AG04450 (cell line): ENCODE data around the gene PTPN3. TPM values are rescaled to one million over a fixed set of nuclear protein-coding genes. Genes with fewer than 3 reads are reported as not detected.

Experiments used
- CTCF ChIA-PET: fragments of 300-600, 350-600 bp; formaldehyde crosslinking; extraction: SDS; loops from one replicate; lab custom pipeline; 2022; ENCODE audit warnings: antibody characterized with exemption, inconsistent platforms; lab: Charles Lee
- POLR2A ChIA-PET: fragments of 350-600 bp; formaldehyde crosslinking; extraction: SDS; loops from one replicate; lab custom pipeline; 2021; ENCODE audit warnings: antibody characterized with exemption, inconsistent platforms; lab: Yijun Ruan, JAX
- DNase-seq: peaks from one replicate; pipeline ENCODE4 v3.0.0-alpha.2; 2011; ENCODE audit warnings: low read depth, low spot score
- H3K27ac ChIP-seq: one replicate; pipeline ENCODE4 v1.5.1; 2012; ENCODE audit warnings: low read depth, low read length, control low read depth
- H3K27me3 ChIP-seq: one replicate; pipeline ENCODE4 v1.6.0; 2012; ENCODE audit warnings: low read length; ENCODE audit not compliant: control insufficient read depth, insufficient read depth
- H3K4me3 ChIP-seq: 2 replicates; pipeline ENCODE4 v1.5.1; 2011; ENCODE audit warnings: mild to moderate bottlenecking, low read depth, low read length, control low read depth
- H3K9me3 ChIP-seq: 2 replicates; pipeline ENCODE4 v1.5.1; 2012; ENCODE audit warnings: low read length; ENCODE audit not compliant: control insufficient read depth, insufficient read depth
- polyA plus RNA-seq: library from polyadenylated mRNA; depleted of rRNA; stranded (reverse); fragments of >200 nt; gene quantifications from 2 replicates; pipeline ENCODE4 v1.2.3, GENCODE V29; 2011
- TF ChIP-seq, protein P1 (sequence below): IDR thresholded peaks from 2 replicates; pipeline ENCODE4 v1.5.1; 2011; ENCODE audit warnings: low read depth, low read length, control low read depth, inconsistent platforms

Gene PTPN3
- polyA plus RNA-seq, 1 experiment = 1.4 TPM

DNA sequence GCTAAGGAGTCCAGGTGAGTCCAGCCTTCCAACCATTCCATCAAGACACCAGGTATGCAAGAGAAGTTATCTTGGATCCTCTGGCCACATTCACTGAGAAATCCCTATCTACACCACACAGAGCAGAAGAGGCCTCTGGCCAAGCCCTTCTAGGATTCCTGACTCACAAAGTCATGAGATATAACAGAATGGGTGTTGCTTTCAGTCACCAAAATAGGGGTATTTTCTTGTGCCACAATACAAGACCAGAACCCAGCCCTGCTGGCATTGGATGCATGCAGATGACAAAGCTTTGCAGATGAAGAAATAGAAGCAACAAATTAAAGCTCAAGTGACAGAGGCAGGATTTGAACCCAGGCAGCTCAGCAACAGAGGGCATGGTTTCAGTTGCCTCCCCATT, 73.5 kb downstream of the PTPN3 start:
- peaks cover 3% of the 10 kb centered on the region for H3K27me3 ChIP-seq
- CTCF ChIA-PET = interaction anchor here (1.0 to 1.5 kb wide), 3 partner anchors 13 to 45 kb away, joined by 5 to 7 read pairs (median 7); no protein-coding TSS in a partner anchor
- DNase-seq = no peak
- no peak overlapping the region for H3K4me3 ChIP-seq
- H3K9me3 ChIP-seq = no peaks in the 10 kb centered on the region
- POLR2A ChIA-PET = no interaction called here
- H3K27ac ChIP-seq = no peak overlapping the region
- TF ChIP-seq, protein P1, sequence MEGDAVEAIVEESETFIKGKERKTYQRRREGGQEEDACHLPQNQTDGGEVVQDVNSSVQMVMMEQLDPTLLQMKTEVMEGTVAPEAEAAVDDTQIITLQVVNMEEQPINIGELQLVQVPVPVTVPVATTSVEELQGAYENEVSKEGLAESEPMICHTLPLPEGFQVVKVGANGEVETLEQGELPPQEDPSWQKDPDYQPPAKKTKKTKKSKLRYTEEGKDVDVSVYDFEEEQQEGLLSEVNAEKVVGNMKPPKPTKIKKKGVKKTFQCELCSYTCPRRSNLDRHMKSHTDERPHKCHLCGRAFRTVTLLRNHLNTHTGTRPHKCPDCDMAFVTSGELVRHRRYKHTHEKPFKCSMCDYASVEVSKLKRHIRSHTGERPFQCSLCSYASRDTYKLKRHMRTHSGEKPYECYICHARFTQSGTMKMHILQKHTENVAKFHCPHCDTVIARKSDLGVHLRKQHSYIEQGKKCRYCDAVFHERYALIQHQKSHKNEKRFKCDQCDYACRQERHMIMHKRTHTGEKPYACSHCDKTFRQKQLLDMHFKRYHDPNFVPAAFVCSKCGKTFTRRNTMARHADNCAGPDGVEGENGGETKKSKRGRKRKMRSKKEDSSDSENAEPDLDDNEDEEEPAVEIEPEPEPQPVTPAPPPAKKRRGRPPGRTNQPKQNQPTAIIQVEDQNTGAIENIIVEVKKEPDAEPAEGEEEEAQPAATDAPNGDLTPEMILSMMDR = no peak

DNA sequence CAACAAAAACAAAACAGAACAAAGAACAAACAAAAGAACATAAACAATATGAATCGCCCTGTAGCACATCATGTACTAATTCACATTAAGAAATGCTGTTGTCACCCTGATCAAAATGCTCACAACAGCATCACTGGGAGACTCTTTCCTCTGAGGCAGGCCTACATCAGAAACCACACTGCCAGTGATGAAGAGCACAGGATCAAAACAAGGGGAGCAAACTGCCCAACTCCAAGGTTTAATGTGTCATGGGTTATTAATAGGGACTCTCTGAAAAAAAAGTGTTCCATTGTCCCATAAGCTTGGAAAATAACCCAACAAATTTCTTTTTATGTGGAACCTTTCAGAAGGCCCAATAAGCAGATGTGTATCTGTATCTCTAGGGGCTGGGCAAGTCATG, 74.2 kb downstream of the PTPN3 start:
- no peak for DNase-seq

DNA sequence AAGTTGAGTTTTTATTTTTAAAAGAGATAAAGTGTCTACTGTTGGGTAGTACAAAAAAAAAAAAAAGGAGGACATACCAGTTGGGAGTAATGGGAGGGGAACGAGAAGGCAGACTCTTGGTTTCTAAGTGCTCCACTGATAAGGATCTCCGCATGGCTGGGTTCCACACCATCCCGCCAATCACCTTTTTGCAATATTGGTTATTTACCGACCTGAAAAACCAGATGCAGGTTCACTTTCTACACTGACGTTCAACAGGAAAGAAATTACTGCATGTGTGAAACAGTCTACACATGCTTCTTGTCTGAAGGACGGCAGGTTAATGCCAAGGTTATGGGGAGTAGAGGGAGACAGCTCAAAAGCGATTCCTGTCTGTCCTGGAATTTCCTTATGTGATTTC, 75.5 kb downstream of the PTPN3 start:
- TF ChIP-seq, protein P1 = no peak
- Histone ChIP-seq H3K9me3 (no peaks in the 10 kb centered on the region), H3K27me3 (no peaks in the 10 kb centered on the region), H3K27ac (no peak overlapping the region), H3K4me3 (no peak overlapping the region)
- CTCF ChIA-PET = interaction anchor here (1.2 kb wide), 2 partner anchors 11 to 18 kb away, joined by 3 to 7 read pairs; no protein-coding TSS in a partner anchor
- POLR2A ChIA-PET = no interaction called here
- no peak for DNase-seq

More for the DNA sequence above, 74.2 kb downstream of the PTPN3 start:
- POLR2A ChIA-PET = no interaction called here
- CTCF ChIA-PET = no interaction called here
- no peak overlapping the region for H3K4me3 ChIP-seq
- H3K27ac ChIP-seq = no peak overlapping the region
- no peaks in the 10 kb centered on the region for H3K9me3 ChIP-seq
- TF ChIP-seq, protein P1 = no peak
- peaks cover 3% of the 10 kb centered on the region for H3K27me3 ChIP-seq

DNA sequence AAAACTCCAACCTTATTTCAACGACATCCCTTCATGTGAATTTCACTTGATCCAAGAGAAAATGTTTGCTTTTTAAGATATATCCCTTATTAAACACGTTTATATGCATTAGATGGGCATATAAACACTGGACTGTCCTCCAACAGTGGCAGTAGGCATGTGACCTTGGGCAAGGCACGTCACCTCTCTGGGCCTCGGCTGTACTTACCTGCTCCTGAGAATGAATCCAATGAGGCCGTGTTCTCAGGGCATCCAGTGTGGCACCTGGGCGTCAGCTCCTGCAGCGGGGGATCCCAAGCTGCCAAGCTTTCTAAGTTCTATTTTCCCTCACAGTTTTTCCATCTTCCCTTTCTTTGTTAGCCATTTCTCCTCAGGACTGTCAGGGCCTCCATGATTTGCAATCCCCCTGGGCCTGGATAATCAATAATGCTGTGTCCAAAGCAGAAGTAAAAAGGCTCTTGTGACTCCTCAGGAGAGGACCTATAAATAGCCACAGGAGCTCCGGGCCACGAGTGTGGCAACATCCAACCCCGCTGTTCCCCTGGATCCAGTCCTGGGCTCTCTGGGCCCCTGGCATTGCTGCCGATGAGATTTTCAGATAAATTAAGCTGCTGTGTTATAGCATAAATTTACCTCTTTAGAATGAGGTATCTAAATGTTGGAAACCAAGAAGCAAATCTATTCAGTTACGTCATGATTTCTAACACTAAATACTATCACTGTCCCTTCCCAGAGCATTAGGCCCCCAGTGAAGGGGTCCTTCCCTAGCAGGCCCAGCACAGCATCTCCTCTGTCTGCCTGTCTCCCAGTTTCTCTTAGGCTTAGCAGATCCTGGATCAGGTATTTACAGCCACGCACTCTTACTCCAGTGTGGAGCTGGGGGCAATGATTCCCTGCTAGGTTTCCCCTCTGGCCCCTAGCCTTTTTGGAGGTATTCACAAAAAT, 76.8 kb downstream of the PTPN3 start:
- CTCF ChIA-PET = interaction anchor here (1.2 to 3.0 kb wide), 3 partner anchors 10 to 19 kb away, joined by 3 to 8 read pairs (median 7); no protein-coding TSS in a partner anchor
- H3K27ac ChIP-seq = no peak overlapping the region
- H3K9me3 ChIP-seq = no peaks in the 10 kb centered on the region
- H3K27me3 ChIP-seq = no peaks in the 10 kb centered on the region
- POLR2A ChIA-PET = no interaction called here
- H3K4me3 ChIP-seq = no peak overlapping the region
- no peak for DNase-seq
- TF ChIP-seq, protein P1 = no peak

DNA sequence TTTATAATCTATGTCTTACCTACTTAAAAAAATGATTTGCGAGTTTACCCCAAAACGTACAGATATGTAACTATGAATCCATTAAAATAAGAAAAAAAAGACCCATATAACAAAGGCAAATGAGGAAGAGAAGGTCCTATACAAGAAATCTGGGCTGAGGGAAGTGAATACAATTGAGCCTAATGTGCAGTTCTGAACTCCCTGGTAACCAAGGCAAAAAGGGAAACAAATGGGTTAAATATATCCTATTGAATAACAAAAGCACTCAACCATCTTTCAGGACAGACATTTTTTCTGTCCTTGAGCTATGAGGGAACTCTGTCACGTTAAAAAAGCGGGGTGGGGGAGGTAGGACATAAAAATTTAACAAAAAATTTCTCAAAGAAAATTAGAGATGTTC, 78.6 kb downstream of the PTPN3 start:
- TF ChIP-seq, protein P1 = no peak
- ChIA-PET CTCF (interaction anchor here (3.0 kb wide), 1 partner anchor 21 kb away, joined by 8 read pairs; no protein-coding TSS in a partner anchor), POLR2A (no interaction called here)

More for the DNA sequence above, 78.6 kb downstream of the PTPN3 start:
- Histone ChIP-seq H3K4me3 (no peak overlapping the region), H3K9me3 (no peaks in the 10 kb centered on the region), H3K27ac (no peak overlapping the region), H3K27me3 (no peaks in the 10 kb centered on the region)
- DNase-seq = no peak
